HG02610 (cell line): ENCODE measurements around the gene TEX14.
"Not testable (repeated sequence)": the region's sequence is repeated elsewhere in the genome, so short reads cannot be mapped to it uniquely, and the experiment has no call there.

Experiments
- ATAC-seq: cut with Tn5 transposase; IDR thresholded peaks from one replicate; pipeline ENCODE4 v1.9.1; 2021; ENCODE audit warnings: mild to moderate bottlenecking, moderate library complexity; ENCODE audit not compliant: unreplicated experiment

Gene TEX14

DNA sequence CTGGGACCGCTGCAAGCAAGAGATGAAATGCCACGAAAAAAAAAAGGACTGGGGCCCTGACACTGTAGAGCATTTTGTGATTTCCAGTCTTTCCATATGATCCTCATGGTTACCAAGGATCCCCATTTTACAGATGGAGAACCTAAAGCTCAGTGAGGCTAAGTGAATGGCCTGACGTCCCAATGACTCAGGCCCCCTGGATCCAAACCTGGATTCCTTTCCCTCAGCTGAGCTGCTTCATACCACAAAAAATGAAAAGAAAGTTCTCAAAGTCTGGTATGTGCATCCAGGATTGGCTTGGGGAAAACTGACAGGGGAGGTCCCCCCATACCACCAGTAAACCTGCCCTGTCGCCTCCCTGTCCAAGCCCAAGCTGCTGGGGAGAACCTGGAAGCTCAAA is 80.5 kb downstream of the TEX14 start:
- ATAC-seq = no peak

DNA sequence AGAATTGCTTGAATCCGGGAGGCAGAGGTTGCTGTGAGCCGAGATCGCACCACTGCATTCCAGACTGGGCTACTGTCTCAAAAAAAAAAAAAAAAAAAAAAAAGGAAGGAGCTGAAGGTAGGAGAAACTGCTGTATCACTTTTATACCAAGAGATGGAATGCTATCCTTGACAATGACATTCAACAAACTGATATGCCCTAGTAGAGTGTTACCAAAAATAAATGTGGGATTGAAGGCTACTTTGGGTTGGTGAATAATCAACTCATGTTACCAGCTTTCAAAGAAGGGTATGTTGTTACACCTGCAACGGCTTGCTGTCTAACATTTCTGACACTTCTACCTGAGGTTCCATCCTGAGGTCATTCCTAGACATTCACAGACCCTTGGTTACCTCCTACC is 84.9 kb downstream of the TEX14 start:
- ATAC-seq = no peak

DNA sequence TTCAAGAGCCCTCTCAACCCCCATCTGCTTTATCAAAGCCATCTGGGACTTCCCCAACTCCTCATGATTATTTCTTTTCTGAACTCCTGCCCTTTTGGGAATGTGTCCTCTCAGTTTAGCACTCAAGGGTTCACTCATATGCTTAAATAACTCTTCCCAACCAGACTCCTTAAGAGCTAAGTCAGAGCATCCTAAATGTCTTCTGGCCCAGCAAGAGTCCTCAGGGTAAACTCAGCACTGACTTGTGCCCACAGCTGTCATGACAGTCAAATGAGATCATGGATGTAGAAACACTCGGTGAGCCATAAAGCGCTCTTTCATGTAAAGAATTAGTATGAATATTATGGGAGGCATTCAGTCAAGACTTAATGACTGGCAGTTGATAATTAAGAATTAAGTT is 85.9 kb downstream of the TEX14 start:
- no peak for ATAC-seq

DNA sequence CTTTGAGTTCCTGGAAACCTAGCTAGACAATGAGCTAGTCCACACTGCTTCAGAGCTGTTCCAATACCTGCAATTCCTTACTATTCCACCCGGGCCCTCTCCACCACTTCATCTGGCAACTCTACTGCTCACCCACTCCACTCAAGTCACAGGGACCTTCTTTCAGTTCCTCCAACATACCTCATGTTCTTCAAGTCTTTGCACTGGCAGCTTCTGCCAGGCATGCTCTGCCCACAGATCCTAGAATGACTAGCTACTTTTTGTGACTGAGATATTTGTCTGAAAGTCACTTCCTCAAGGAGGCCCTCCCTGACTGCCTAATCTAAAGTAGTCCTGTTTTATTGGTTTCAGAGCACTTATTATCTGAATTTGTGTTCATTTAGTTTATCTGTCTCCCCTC is 86.4 kb downstream of the TEX14 start:
- no peak for ATAC-seq

DNA sequence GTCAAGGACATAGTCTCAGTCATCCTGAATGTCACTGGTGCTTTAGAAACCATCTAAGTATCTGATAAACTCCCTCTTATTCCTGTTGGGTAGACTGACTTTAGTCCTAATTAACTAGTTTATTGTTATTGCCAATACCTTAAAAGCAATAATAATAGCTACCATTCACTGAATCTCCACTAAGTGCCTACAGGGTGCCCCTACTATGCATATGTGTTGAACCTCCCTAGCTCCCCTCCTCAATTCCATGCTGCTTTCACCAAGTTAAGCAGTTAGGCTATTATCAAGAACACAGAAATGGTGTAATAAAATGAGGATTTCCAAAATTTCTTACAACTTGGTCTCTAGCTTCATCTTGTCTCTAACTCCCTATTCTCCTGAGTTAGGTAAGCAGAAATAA is 89.9 kb downstream of the TEX14 start:
- ATAC-seq = no peak

DNA sequence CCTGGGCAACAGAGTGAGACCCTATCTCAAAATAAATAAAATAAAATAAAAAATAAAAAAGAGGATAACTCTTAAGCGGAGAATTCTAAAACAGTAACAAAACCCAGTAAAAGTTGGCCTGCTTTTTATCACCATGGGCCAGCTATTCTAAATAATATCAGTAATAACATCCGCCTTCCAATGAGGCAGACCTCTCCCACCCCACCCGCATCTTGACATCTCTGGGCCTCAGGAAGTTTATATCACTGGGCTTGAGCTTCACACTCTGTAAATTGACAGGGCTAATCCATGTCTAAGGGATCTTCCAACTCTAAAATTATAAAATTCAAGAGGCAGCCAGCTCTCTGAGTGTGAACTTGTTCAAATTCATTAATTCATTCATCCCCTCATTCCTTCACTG is 94.5 kb downstream of the TEX14 start:
- ATAC-seq = no peak

DNA sequence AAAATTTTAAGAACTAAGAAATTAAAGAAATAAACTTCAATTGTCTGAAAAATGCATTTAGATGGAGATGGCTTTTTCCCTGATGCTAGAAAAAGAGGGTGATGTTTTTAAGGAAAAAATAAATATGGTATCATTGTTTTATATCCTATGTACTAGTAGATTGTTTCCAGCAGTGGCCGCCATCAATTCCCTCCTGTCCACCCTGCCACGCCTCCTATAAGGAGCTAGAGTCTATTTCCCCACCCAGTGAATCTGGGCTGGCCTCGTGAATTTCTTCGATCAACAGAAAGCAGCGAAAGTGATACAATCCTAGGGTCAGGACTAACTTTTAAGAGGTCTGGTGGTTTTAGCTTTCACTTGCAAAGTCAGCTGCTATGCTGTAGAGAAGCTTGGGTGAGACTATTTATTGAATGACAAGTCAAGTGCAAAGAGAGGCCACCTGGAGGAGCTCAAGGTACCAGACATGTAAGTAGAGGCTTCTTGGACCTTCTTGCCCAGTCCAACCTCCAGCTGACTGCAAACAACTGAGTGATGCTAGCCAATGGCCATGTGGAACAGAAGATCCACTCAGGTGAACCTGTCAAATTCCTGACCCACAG is 96.6 kb downstream of the TEX14 start:
- ATAC-seq = no peak

DNA sequence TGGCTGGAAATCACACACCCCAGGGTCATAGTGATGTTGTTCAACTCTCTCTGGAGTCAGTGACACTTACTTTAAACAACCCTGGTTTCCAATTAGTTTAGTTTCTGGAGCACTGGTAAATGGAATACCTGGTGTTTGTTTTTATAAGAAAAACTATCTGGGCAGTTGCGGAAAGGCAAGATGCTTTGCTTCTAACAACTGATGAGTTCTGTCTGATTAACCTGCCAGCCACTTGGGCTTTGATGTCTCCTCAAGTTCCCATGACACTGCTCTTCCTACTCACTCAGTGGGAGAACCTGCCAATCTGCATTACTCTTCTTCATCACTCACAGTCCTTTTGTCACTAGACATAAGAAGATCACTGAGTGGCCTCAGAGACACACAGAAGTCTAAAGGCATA is 98.7 kb downstream of the TEX14 start:
- ATAC-seq = no peak

DNA sequence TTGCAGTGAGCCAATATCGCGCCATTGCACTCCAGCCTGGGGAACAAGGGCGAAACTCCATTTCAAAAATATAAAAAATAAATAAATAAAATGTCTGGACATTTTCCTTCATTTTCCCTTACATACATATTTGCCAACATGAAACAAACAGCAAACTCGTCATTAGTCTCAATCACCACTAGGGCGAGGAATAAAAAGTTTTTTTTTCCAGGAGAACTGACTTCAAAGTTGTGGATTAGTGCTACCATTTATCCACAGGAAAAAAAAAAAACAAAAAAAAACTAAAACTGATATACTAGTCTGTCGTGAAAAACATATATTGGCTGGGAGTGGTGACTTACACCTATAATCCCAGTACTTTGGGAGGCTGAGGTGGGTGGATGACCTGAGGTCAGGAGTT is 100.4 kb downstream of the TEX14 start:
- no peak for ATAC-seq

DNA sequence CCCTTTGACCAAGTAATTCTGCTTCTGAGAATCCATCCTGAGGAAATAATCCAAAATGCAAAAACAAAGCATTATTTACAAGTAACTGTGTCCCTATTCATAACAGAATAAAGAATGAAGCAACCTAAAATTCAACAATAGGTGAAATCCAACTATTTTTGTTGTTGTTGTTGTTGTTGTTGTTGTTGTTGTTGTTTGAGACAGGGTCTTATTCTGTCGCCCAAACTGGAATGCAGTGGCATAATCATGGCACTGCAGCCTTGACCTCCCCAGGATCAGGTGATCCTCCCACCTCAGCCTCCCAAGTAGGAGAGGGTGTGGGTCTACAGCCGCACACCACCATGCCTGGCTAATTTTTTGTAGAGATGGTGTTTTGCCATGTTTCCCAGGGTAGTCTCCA is 101.5 kb downstream of the TEX14 start:
- ATAC-seq = no peak

DNA sequence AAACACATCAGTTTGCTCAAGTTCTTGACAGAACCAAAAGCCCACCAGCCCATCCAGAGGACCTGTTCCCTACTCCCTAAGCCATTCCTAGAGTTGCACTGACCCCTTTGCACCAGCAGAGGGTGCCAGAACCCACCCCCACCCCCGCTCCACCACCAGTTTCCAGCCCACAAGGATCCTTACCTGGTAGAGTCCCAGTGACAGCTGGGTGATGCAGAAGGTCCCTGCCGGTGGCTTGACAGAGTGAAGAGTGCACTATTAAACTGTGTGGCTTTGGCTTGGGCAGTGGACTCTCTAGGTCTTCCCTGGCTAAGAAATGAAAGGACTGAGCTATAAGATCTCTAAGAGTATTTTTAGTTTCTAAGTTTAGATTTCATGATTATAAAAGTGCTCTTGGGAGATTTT is 104.1 kb downstream of the TEX14 start:
- peak; percentile 40 for ATAC-seq

DNA sequence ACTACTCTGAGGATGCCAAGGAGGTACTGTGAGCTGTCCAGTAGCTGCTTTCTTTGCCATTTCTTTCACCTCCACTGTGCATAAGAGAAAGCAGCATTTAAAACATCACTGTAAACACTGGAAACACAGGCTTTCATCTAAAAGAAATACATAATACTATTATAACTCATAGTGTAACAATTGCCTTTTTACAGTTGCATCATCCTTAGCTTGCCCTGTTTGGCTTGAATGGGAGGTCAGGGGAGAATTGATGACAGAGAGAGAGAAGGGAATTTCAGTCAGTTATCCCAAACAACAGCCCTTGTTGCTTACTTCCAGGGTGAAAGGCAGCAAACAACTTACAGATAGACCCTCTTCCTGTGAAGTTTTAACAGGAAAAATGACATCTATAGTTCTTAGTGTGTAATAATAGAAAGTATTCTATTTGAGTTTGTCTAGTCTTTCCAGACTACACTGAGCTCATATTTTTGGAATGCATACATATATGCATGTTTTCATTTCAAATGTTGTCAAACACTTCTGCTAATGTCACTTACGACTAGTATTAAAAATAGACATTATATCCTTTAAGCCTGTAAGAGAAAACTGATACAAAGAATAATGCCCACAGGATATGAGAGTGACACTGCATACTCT is 105.7 kb downstream of the TEX14 start:
- no peak for ATAC-seq

DNA sequence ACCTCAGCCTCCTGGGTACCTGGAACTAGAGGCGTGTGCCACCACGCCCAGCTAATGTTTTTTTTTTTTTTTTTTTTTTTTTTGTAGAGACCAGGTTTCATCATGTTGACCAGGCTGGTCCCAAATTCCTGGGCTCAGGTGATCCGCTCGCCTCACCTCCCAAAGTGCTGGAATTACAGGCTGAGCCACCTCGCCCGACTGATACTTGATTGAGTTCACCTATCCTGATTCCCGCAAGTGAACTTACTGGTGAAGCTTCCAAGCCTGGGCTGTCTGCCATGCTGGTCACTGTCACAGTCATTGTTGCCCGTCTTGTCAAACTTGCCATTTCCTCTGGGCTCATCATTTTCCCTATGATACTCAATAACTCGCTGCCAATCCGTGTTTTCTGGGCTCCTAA is 106.3 kb downstream of the TEX14 start:
- no peak for ATAC-seq

DNA sequence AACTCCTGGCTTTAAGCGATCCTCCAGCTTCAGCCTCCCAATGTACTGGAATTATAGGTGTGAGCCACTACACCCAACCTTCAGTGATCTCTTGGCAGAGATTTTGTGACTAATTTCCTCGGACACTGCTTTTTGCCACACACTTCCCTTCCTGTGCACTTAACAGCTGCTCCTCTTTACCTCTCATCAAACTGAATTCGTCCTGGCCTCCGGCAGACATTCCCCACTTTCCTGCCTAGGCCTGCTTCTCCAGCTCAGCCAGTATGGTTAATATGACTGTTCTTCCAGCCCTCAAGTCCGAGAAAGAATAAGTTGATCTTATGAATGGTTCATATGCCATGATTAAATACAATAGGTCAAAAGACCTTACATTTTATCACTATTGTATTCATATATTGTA is 108.4 kb downstream of the TEX14 start:
- no peak for ATAC-seq

DNA sequence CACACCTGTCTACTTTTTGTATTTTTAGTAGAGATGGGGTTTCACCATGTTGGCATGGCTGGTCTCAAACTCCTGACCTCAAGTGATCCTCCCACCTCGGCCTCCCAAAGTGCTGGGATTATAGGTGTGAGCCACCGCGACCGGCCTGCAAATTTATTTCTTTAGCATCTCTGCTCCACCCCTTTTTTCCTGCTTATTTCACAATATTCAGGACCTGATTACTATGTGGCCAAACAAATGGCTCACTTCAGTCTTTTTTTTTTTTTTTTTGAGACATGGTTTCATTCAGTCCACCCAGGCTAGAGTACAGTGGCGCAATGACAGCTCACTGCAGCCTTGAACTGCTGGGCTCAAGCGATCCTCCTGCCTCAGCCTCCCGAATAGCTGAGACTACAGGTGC is 109.1 kb downstream of the TEX14 start:
- not testable (repeated sequence) for ATAC-seq

DNA sequence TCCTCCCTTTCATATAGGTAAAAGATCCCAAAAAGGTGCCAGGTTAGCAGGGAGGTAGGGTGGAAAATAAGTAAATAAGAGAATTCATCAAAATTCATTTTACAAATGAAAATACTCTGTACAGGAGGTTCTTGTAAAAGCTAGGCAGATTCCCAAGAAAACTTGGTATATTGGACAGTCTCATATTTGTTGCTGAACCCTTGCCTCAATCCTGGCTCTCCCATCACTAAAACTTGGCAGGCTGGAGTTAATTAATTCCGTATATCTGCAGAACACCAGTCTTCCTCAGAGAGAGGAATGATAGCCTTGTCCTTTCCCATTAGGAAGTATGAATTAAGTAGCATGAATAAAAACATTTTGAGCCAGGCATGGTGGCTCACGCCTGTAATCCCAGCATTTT is 111.2 kb downstream of the TEX14 start:
- no peak for ATAC-seq

DNA sequence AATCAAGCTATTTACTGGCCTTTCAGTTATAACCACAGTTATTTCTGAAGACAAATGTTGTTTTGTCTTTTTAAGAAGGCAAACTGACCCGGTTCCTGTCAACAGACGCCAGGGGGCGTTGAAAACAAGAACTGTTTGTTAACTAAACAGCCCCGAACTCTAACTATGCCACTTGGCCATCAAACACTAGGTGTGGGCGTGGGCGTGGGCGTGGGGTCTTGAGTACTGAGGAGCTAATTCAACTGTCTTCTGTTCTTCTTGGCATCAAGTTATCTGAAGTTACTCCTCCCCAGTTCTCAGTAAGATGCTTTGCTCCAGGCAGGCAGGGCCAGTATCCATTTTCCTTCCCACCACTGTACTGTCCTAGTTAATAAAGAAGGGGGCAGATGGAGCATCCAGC is 114.1 kb downstream of the TEX14 start:
- ATAC-seq = no peak

DNA sequence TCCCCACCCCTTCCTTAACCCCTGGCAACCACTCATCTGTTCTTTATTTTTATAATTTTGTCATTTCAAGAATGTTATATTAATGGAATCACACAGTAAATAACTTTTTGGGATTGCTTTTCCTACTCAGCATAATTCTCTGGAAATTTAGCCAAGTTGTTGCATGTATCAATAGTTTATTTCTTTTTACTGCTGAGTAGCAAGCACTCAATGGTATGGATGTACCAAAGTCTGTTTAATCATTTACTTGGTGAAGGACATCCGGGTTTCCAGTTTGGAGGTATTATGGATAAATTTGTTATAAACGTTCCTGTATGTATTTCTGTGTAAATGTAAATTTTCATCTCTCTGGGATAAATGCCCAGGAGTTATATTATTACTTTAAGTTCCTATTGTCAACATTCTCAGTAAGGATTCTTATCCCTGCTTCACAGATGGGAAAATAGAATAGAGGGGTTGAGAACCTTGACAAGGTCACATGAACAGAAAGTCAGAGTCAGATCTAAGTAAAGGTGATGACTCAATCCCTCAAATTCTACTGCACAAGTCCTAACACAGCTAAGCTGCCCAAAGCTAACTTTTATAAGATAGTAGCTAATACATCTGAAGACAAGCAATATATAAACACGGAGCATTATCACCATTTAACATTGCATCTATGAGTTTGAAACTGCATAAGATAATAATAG is 115.0 kb downstream of the TEX14 start:
- no peak for ATAC-seq

DNA sequence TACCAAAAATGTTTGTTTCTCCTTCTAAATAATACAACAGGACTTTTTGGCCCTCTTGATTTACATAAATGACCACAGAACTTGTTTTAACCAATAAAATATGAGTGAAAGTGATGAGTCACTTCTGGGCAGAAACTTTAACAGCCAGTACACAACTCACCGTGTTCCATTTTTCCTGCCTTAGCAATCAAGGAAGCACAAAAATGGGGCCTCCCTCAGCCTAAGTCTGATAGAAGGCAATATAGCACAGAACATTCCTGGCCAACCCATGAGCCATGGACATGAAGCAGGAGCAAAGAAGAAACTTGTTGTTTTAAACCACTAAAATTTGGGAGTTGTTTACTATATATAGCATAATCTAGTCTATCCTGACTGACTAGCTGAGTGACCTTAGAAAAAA is 116.3 kb downstream of the TEX14 start:
- no peak for ATAC-seq

DNA sequence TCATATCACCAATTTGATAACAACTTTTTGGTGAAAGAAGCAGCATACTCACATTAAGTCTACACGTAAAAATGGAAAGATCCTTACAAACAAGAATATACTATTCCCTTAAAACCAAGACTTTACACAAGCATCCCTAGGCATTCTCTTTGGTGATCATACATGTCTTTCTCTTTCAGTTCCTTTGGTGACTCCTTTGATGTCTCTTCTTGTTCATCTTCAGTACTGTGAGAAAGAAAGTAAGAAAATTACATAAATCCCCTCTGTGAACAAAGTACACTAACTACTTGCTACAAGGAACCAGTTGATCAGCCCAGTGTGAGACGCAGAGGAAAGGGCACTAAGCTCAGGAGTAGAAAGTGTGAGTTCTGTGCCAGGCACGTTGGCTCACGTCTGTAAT is 117.8 kb downstream of the TEX14 start:
- no peak for ATAC-seq

DNA sequence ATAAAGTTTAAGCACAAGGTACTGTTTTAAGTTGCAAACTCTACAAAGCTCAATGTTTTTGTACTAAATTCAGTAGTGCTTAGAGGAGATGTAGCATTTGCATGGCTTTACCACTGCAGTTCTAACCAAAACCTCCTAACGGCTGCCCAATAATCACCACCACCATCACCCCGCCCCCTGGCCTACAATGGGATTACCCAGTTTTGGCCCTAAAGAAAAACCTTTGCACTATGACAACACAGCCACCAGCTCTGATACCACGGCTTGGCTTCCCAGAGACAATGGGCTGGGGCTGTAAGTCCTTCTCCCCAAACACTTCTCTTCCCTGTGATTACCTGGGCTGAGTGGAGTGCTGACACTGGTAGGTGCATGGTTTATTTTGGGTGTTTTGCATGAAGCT is 119.0 kb downstream of the TEX14 start:
- ATAC-seq = no peak

DNA sequence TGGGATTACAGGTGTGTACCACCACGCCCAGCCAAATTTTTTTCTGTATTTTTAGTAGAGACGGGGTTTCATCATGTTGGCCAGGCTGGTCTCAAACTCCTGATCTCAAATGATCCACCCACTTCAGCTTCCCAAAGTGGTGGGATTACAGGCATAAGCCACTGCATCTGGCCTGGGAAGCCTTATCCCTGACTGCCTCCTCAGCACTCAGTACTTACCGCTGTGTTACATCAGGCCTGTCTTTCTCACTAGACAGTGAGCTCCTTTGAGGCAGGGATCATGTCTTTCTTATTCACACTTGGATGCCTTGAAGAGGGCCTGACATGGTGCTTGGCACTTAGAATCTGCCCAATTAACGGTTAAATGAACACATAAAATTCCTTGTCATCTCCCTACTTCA is 121.1 kb downstream of the TEX14 start:
- ATAC-seq = no peak

DNA sequence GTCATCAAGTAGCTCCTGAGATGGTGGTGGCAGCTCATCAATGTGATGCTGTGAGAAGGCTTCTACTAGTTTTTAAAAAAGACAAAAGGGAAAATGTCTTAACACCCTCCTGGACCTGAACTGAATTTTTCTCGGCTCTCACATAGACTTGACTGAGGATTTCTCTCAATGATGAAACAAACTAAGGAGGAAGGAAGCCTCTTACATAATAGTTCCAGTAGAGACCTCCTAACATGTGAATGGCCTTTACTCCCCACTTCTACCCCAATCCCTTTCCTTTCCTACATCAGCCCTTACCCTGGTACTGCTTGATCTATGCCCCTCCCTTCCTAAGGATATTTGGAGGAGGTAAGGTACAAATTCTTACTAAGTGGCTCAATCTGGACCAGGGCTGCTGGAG is 122.6 kb downstream of the TEX14 start:
- ATAC-seq = no peak
